ENCODE data around the gene CSF3R.

Gene CSF3R

DNA sequence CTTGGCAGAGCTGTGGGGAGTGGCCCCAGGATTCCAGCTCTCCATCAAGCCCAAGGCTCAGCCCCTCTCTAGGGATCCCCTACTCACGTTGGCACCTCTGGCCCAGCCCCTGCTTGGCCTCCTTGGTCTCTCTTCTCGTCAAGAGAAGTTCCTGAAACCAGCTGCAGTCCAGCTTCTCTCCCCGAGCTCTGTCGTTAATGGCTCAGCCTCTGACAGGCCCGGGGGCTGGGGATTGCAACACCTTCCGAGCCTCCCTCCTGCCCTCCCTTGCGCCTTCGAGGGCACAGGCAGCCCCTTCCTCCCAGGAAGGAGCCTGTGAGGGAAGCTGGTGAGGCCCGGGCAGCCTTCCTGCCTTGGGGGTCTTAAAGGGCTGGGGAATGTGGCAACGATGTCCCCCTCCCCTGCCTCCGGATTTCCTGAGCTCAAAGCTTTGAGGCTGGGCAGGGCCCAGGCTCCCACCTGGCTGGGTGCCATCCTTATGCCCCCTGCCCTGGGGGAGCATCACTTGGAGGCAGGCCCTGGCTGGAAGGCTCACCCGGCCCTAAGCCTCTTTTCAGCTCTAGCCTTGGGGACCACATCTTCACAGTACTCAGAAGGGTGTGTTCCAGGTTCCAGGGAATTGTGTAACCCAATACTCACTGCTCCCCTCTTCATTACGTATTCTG is at the start of gene CSF3R:
CSF3R (minus strand) TSS at position 190 of the 665 bp plus-strand sequence. CDS start 3,417 bp downstream, outside the sequence.
- H3K36me3 ChIP-seq (ENCODE audit: control insufficient read depth, insufficient read depth, low read length) = no peaks in the 10 kb centered on the region
- no peak within 1 kb of the TSS for H3K4me3 ChIP-seq (replicated peaks; ENCODE audit: low read depth, low read length)
- no peak for DNase-seq (ENCODE audit: extremely low read depth, insufficient read length)
- TF ChIP-seq, protein P1, sequence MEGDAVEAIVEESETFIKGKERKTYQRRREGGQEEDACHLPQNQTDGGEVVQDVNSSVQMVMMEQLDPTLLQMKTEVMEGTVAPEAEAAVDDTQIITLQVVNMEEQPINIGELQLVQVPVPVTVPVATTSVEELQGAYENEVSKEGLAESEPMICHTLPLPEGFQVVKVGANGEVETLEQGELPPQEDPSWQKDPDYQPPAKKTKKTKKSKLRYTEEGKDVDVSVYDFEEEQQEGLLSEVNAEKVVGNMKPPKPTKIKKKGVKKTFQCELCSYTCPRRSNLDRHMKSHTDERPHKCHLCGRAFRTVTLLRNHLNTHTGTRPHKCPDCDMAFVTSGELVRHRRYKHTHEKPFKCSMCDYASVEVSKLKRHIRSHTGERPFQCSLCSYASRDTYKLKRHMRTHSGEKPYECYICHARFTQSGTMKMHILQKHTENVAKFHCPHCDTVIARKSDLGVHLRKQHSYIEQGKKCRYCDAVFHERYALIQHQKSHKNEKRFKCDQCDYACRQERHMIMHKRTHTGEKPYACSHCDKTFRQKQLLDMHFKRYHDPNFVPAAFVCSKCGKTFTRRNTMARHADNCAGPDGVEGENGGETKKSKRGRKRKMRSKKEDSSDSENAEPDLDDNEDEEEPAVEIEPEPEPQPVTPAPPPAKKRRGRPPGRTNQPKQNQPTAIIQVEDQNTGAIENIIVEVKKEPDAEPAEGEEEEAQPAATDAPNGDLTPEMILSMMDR (IDR thresholded peaks at IDR 0.05; ENCODE audit: insufficient read depth, low read length, poor library complexity, severe bottlenecking) = no peak
- no peaks in the 10 kb centered on the region for H3K27me3 ChIP-seq (replicated peaks; ENCODE audit: control insufficient read depth, insufficient read depth, low read length)

DNA sequence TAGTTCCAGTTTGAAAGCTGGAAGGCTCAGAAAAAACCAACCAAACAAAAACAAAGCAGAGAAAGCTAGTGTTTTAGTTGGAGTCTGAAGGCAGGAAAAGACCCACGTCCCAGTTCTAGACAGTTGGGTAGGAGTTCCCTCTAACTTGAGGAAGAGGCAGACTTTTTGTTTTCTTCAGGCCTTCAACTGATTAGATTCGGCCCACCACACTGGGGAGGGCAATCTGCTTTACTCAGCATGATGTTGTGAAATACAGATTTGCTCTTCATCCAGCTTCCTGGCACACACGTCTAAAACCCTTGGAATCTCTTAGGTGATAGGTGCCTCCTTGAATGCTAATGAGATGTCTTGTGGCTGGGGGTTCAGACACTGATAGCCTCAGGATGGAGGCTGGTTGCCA is 49.1 kb upstream of the CSF3R start:
- TF ChIP-seq, protein P1 (IDR thresholded peaks at IDR 0.05; ENCODE audit: insufficient read depth, low read length, poor library complexity, severe bottlenecking) = no peak
- no peak for DNase-seq (ENCODE audit: extremely low read depth, insufficient read length)
- Histone ChIP-seq H3K36me3 (ENCODE audit: control insufficient read depth, insufficient read depth, low read length) (no peaks in the 10 kb centered on the region), H3K27me3 (replicated peaks; ENCODE audit: control insufficient read depth, insufficient read depth, low read length) (no peaks in the 10 kb centered on the region; the same call in none of the 2 replicates), H3K4me3 (replicated peaks; ENCODE audit: low read depth, low read length) (no peak overlapping the region)

DNA sequence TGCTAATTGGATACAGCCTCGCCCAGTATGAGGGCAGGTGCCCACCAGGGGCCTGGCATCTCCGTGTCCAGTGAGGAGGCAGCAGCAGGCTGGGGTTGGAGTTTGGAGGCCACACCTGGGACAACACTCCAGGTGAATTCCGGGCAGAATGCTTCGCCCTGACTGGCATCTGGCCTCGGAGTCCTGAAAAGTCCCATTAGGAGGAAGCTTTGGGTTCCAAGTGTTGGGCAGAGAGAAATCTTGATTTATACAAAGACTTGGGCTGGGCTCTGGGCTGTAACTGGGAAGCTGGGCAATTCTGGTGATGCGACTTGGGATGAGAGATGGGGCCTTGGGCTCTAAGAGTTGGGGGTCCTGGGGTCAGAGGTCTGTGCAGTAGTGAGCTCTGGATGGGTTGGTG is 48.1 kb upstream of the CSF3R start:
- no peaks in the 10 kb centered on the region for H3K36me3 ChIP-seq (ENCODE audit: control insufficient read depth, insufficient read depth, low read length)

DNA sequence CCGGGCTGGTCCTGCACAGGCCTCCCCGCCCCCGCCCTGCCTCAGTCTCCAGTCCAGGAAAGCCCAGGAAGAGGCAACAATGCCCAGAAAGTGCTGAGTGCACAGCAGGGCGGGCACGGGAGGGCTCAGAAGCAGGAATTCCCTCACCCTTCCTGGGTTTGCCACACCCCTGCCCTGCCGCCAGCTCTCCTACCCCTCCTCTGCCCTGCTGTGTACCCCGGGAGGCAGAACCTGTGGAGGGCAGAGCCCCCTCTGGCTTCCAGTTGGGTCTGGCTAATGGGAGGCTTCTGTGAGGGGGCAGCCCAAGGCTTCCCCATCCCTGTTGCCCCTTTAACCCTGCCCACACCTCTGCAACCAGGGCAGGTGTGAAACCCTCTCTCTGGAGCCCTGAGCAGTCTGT is 47.5 kb upstream of the CSF3R start:
- DNase-seq (ENCODE audit: extremely low read depth, insufficient read length) = no peak
- H3K36me3 ChIP-seq (ENCODE audit: control insufficient read depth, insufficient read depth, low read length) = no peaks in the 10 kb centered on the region
- TF ChIP-seq, protein P1 (IDR thresholded peaks at IDR 0.05; ENCODE audit: insufficient read depth, low read length, poor library complexity, severe bottlenecking) = no peak
- no peak overlapping the region for H3K4me3 ChIP-seq (replicated peaks; ENCODE audit: low read depth, low read length)
- H3K27me3 ChIP-seq (replicated peaks; ENCODE audit: control insufficient read depth, insufficient read depth, low read length) = no peaks in the 10 kb centered on the region; the same call in none of the 2 replicates

More for the DNA sequence above, 48.1 kb upstream of the CSF3R start:
- no peak overlapping the region for H3K4me3 ChIP-seq (replicated peaks; ENCODE audit: low read depth, low read length)
- no peak for DNase-seq (ENCODE audit: extremely low read depth, insufficient read length)
- no peaks in the 10 kb centered on the region; the same call in none of the 2 replicates for H3K27me3 ChIP-seq (replicated peaks; ENCODE audit: control insufficient read depth, insufficient read depth, low read length)
- TF ChIP-seq, protein P1 (IDR thresholded peaks at IDR 0.05; ENCODE audit: insufficient read depth, low read length, poor library complexity, severe bottlenecking) = no peak

DNA sequence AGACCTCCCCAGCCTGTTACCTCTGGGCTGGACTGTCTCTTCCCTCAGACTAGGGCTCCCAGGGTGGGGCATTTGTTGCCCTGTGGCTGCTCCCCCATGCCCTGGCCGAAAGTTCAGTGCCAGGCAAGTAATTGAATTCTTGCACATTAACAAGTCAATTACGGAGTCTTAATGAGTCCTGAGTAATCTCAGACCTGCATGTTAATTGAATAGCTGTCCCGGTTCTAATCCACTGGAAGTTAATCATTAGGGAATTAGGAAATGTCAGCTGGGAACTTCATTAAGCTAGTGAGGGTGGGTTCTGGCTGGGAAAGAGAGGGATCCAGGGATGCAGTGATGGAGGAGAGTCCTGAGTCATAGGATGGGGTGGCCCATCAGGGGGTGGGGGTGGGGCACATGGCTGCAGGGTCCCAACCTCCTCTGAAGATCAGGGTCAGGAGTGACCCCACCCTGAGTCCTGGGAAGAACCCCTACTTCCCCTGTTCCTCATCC is 47.1 kb upstream of the CSF3R start:
- DNase-seq (ENCODE audit: extremely low read depth, insufficient read length) = no peak
- no peak overlapping the region for H3K4me3 ChIP-seq (replicated peaks; ENCODE audit: low read depth, low read length)
- no peaks in the 10 kb centered on the region for H3K36me3 ChIP-seq (ENCODE audit: control insufficient read depth, insufficient read depth, low read length)
- TF ChIP-seq, protein P1 (IDR thresholded peaks at IDR 0.05; ENCODE audit: insufficient read depth, low read length, poor library complexity, severe bottlenecking) = no peak
- no peaks in the 10 kb centered on the region; the same call in none of the 2 replicates for H3K27me3 ChIP-seq (replicated peaks; ENCODE audit: control insufficient read depth, insufficient read depth, low read length)
